ENCODE data around the gene TMEM120A.

TMEM120A gene

GRCh38 chr7:75982306-75983064 is 11.9 kb downstream of the TMEM120A start:
- Histone ChIP-seq H3K4me2 (ENCODE audit: insufficient read depth, low read length) (no peak overlapping the region), H2AFZ (ENCODE audit: low read depth, low read length) (no peak overlapping the region), H3K9me3 (ENCODE audit: insufficient read depth, low read length, severe bottlenecking) (no peaks in the 10 kb centered on the region), H3K79me2 (ENCODE audit: insufficient read depth, low read length) (no peaks in the 10 kb centered on the region), H3K4me3 (ENCODE audit: low read depth in 1 of 2, low read length in 2 of 2) (no peak overlapping the region), H4K20me1 (ENCODE audit: insufficient read depth, low read length) (no peaks in the 10 kb centered on the region; the same call in 1 of the 2 replicates), H3K27me3 (ENCODE audit: insufficient read depth, low read length, poor library complexity) (no peaks in the 10 kb centered on the region), H3K27ac (ENCODE audit: low read length) (no peak overlapping the region), H3K4me1 (ENCODE audit: insufficient read depth, low read length) (no peaks in the 10 kb centered on the region), H3K9ac (ENCODE audit: low read depth, low read length) (no peak overlapping the region), H3K36me3 (ENCODE audit: insufficient read depth, low read length) (peaks cover 40% of the 10 kb centered on the region)
- no peak for DNase-seq
- no peak for ATAC-seq (ENCODE audit: insufficient read depth, low read depth)
- TF ChIP-seq CTCF (IDR thresholded peaks at IDR 0.05; ENCODE audit: borderline replicate concordance, extremely low read depth, low read length, poor library complexity, severe bottlenecking), result no peak
- TF ChIP-seq EZH2 (IDR thresholded peaks at IDR 0.05; ENCODE audit: borderline replicate concordance, low read depth, low read length, severe bottlenecking), result no peak

DNA sequence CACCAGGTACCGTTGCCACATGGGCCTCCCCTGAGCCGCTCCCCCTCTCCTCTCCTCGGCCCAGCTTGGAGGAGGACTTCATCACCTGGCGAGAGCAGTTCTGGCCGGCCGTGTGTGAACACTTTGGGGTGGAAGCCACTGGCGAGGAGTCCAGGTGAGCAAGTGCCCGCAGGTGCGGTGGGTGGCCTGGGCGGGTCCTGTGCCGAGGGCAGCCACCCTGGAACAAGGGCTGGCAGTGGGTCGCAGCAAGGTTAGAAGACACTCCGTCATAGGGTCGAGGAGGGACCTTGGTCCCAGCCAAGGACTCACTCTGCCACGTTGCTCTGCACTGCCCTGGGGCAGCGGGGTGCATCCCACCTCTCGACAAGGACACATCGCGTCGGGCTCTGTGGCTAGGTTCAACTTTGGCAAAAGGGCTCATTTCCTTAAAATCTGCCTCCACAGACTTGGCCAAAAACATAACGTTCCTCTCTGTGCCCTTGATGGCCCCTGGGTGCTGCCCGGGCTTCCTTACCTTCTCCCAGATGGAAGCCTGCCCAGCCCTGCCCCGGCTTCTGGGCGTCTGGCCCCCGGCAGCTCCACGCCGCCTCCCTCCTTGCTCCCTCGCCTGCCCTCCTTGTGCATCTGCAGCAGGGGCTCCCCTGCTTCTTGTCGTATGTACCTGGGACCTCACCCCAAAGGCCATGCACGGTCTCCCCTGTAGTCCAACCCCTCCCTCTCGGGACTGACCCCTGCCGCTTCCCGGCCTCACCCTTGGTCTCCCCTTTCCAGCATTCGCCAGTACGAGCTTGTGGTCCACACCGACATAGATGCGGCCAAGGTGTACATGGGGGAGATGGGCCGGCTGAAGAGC is 12.7 kb downstream of the TMEM120A start:
- Histone ChIP-seq H3K4me1 (ENCODE audit: insufficient read depth, low read length) (no peaks in the 10 kb centered on the region), H3K9me3 (ENCODE audit: insufficient read depth, low read length, severe bottlenecking) (no peaks in the 10 kb centered on the region), H3K27me3 (ENCODE audit: insufficient read depth, low read length, poor library complexity) (no peaks in the 10 kb centered on the region), H4K20me1 (ENCODE audit: insufficient read depth, low read length) (no peaks in the 10 kb centered on the region; the same call in 1 of the 2 replicates), H3K4me3 (ENCODE audit: low read depth in 1 of 2, low read length in 2 of 2) (no peak overlapping the region), H3K27ac (ENCODE audit: low read length) (no peak overlapping the region), H3K36me3 (ENCODE audit: insufficient read depth, low read length) (peaks cover 32% of the 10 kb centered on the region), H3K4me2 (ENCODE audit: insufficient read depth, low read length) (no peak overlapping the region), H2AFZ (ENCODE audit: low read depth, low read length) (no peak overlapping the region), H3K79me2 (ENCODE audit: insufficient read depth, low read length) (no peaks in the 10 kb centered on the region), H3K9ac (ENCODE audit: low read depth, low read length) (no peak overlapping the region)
- DNase-seq (no peak), ATAC-seq (ENCODE audit: insufficient read depth, low read depth) (no peak)
- TF ChIP-seq CTCF (IDR thresholded peaks at IDR 0.05; ENCODE audit: borderline replicate concordance, extremely low read depth, low read length, poor library complexity, severe bottlenecking), result no peak
- no peak for TF ChIP-seq EZH2 (IDR thresholded peaks at IDR 0.05; ENCODE audit: borderline replicate concordance, low read depth, low read length, severe bottlenecking)

DNA sequence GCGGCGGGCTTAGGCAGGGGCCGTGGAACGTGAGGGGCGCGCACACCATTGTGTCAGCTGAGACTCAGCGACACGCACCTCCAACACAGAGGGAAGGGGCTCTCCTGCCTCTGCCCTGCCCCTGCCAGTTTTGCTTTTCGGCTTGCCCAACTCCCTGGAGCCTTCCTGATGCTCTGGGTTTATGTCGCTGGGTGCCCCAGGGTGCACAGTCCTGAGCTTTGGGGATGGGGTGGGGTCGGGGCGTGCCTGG is 13.3 kb downstream of the TMEM120A start:
- Histone ChIP-seq H3K79me2 (ENCODE audit: insufficient read depth, low read length) (no peaks in the 10 kb centered on the region), H3K36me3 (ENCODE audit: insufficient read depth, low read length) (peaks cover 27% of the 10 kb centered on the region), H2AFZ (ENCODE audit: low read depth, low read length) (no peak overlapping the region), H3K9ac (ENCODE audit: low read depth, low read length) (no peak overlapping the region), H3K4me1 (ENCODE audit: insufficient read depth, low read length) (no peaks in the 10 kb centered on the region), H3K27ac (ENCODE audit: low read length) (no peak overlapping the region), H4K20me1 (ENCODE audit: insufficient read depth, low read length) (no peaks in the 10 kb centered on the region; the same call in 1 of the 2 replicates), H3K4me3 (ENCODE audit: low read depth in 1 of 2, low read length in 2 of 2) (no peak overlapping the region), H3K27me3 (ENCODE audit: insufficient read depth, low read length, poor library complexity) (no peaks in the 10 kb centered on the region), H3K4me2 (ENCODE audit: insufficient read depth, low read length) (no peak overlapping the region), H3K9me3 (ENCODE audit: insufficient read depth, low read length, severe bottlenecking) (no peaks in the 10 kb centered on the region)
- no peak for DNase-seq
- TF ChIP-seq CTCF (IDR thresholded peaks at IDR 0.05; ENCODE audit: borderline replicate concordance, extremely low read depth, low read length, poor library complexity, severe bottlenecking) (no peak), EZH2 (IDR thresholded peaks at IDR 0.05; ENCODE audit: borderline replicate concordance, low read depth, low read length, severe bottlenecking) (no peak)
- ATAC-seq (ENCODE audit: insufficient read depth, low read depth), result no peak
